IMR-90 (cell line): ENCODE results near the gene MRM2. TPM values are rescaled to one million over a fixed set of nuclear protein-coding genes. Genes with fewer than 3 reads are reported as not detected.

Experiments used
- ATAC-seq: fragments of 200-7000 bp; cut with Tn5 transposase; 2 replicates; pipeline ENCODE4 v1.9.1; 2020; ENCODE audit warnings: low read depth, mild to moderate bottlenecking, moderate library complexity
- BruUV-seq: library from RNA; stranded (reverse); fragments of 400-500 nt; replicated peaks from 2 replicates; lab custom pipeline; 2021; lab: Mats Ljungman, UMichigan
- CTCF ChIA-PET: fragments of 300-600 bp; formaldehyde crosslinking; extraction: SDS; loops from one replicate; lab custom pipeline; 2021; ENCODE audit warnings: antibody characterized with exemption; lab: Yijun Ruan, JAX
- POLR2A ChIA-PET: fragments of 300-600 bp; sonication (Branson Sonifier 250); formaldehyde crosslinking; loops from one replicate; lab custom pipeline; 2022; ENCODE audit warnings: antibody characterized with exemption; ENCODE audit not compliant: unreplicated experiment; lab: Charles Lee
- DNase-seq: peaks from one replicate; pipeline ENCODE4 v3.0.0; 2013
- H2AFZ ChIP-seq: replicated peaks from 2 replicates; pipeline ENCODE3; 2013; ENCODE audit warnings: low read length, mild to moderate bottlenecking; ENCODE audit not compliant: poor library complexity
- H2AK5ac ChIP-seq: 2 replicates; pipeline ENCODE4 v1.6.1; 2013; ENCODE audit warnings: low read depth, low read length, inconsistent platforms
- H2AK9ac ChIP-seq: replicated peaks from 2 replicates; pipeline ENCODE3; 2013; ENCODE audit warnings: mild to moderate bottlenecking, low read depth, low read length, moderate library complexity; ENCODE audit not compliant: poor library complexity
- H2BK120ac ChIP-seq: 2 replicates; pipeline ENCODE4 v1.6.1; 2013; ENCODE audit warnings: low read depth, low read length, inconsistent platforms
- H2BK15ac ChIP-seq: 3 replicates; pipeline ENCODE4 v1.6.1; 2013; ENCODE audit warnings: low read depth, low read length, inconsistent platforms
- H2BK20ac ChIP-seq: 2 replicates; pipeline ENCODE4 v1.6.1; 2013; ENCODE audit warnings: low read depth, mild to moderate bottlenecking, inconsistent platforms, low read length, moderate library complexity
- H2BK5ac ChIP-seq: 2 replicates; pipeline ENCODE4 v1.6.1; 2013; ENCODE audit warnings: mild to moderate bottlenecking, low read depth, low read length, inconsistent platforms; ENCODE audit not compliant: poor library complexity, severe bottlenecking
- H3K14ac ChIP-seq: replicated peaks from 2 replicates; pipeline ENCODE4 v1.6.1; 2013; ENCODE audit warnings: low read depth, low read length, inconsistent platforms
- H3K18ac ChIP-seq: 2 replicates; pipeline ENCODE4 v1.6.1; 2013; ENCODE audit warnings: low read depth, low read length, control low read depth
- H3K23ac ChIP-seq: 2 replicates; pipeline ENCODE4 v1.6.1; 2013; ENCODE audit warnings: low read depth, low read length, inconsistent platforms
- H3K27ac ChIP-seq: 2 replicates; pipeline ENCODE4 v1.5.1; 2013; ENCODE audit warnings: mild to moderate bottlenecking, control low read depth, low read length; ENCODE audit not compliant: insufficient read depth
- H3K27me3 ChIP-seq: 2 replicates; pipeline ENCODE4 v1.6.1; 2013; ENCODE audit warnings: low read length; ENCODE audit not compliant: control insufficient read depth, insufficient read depth
- H3K36me3 ChIP-seq: 2 replicates; pipeline ENCODE4 v1.6.1; 2013; ENCODE audit warnings: low read length, mixed read lengths; ENCODE audit not compliant: control insufficient read depth, insufficient read depth
- H3K4ac ChIP-seq: 2 replicates; pipeline ENCODE4 v1.6.1; 2013; ENCODE audit warnings: low read depth, low read length, inconsistent platforms
- H3K4me1 ChIP-seq: 2 replicates; pipeline ENCODE4 v1.6.1; 2013; ENCODE audit warnings: low read length, mixed read lengths; ENCODE audit not compliant: control insufficient read depth, insufficient read depth
- H3K4me2 ChIP-seq: 2 replicates; pipeline ENCODE4 v1.6.1; 2013; ENCODE audit warnings: low read depth, mild to moderate bottlenecking, control low read depth, low read length, moderate library complexity
- H3K4me3 ChIP-seq: 2 replicates; pipeline ENCODE4 v1.5.1; 2013; ENCODE audit warnings: low read depth, mild to moderate bottlenecking, control low read depth, low read length, moderate library complexity; ENCODE audit not compliant: insufficient read depth
- H3K56ac ChIP-seq: 2 replicates; pipeline ENCODE4 v1.6.1; 2013; ENCODE audit warnings: low read length, inconsistent platforms; ENCODE audit not compliant: insufficient read depth; ENCODE audit errors: extremely low read depth
- H3K79me1 ChIP-seq, 2 experiments: 2 replicates each; pipeline ENCODE4 v1.6.1; 2013; ENCODE audit warnings: low read length in 2 of 2, inconsistent platforms in 1 of 2, low read depth in 1 of 2
- H3K9ac ChIP-seq: 2 replicates; pipeline ENCODE4 v1.6.1; 2013; ENCODE audit warnings: low read depth, low read length, control low read depth
- H3K9me1 ChIP-seq: 2 replicates; pipeline ENCODE4 v1.6.1; 2013; ENCODE audit warnings: low read length, inconsistent platforms; ENCODE audit not compliant: insufficient read depth
- H3K9me3 ChIP-seq: 2 replicates; pipeline ENCODE4 v1.6.1; 2013; ENCODE audit warnings: low read length; ENCODE audit not compliant: control insufficient read depth, insufficient read depth
- H4K20me1 ChIP-seq: 2 replicates; pipeline ENCODE4 v1.6.1; 2013; ENCODE audit warnings: low read length, inconsistent platforms; ENCODE audit not compliant: insufficient read depth
- H4K5ac ChIP-seq: 2 replicates; pipeline ENCODE4 v1.6.1; 2013; ENCODE audit warnings: mild to moderate bottlenecking, low read depth, low read length, control low read depth
- H4K8ac ChIP-seq, 2 experiments: 2 replicates each; pipeline ENCODE4 v1.6.1; 2013; ENCODE audit warnings: low read depth in 2 of 2, low read length in 2 of 2, control low read depth in 1 of 2, inconsistent platforms in 1 of 2
- H4K91ac ChIP-seq: 2 replicates; pipeline ENCODE4 v1.6.1; 2013; ENCODE audit warnings: low read depth, low read length, inconsistent platforms; ENCODE audit not compliant: insufficient read depth
- BHLHE40 ChIP-seq: fragments of 150-350 bp; IDR thresholded peaks from 2 replicates; pipeline ENCODE4 v1.6.1; 2016; ENCODE audit warnings: mild to moderate bottlenecking, low read depth, low read length
- CEBPB ChIP-seq: IDR thresholded peaks from 2 replicates; pipeline ENCODE4 v1.6.1; 2012; ENCODE audit warnings: low read depth, low read length, improper control_type of control experiment
- CTCF ChIP-seq: conservative IDR thresholded peaks from 2 replicates; pipeline ENCODE4 v1.5.1; 2012; ENCODE audit warnings: mild to moderate bottlenecking, low read depth, low read length, improper control_type of control experiment
- WGBS, 2 experiments: methylation state at CpG; one replicate each; pipeline versions ENCODE4 v1.1.5 to v1.1.7; 2013; ENCODE audit warnings: missing lambda C conversion rate in 2 of 2; ENCODE audit not compliant: insufficient read length in 1 of 2; ENCODE audit errors: extremely low coverage in 2 of 2; 5-methylcytosine and 5-hydroxymethylcytosine counted together
- dilution Hi-C: fragments of 300-500 bp; cut with HindIII; formaldehyde crosslinking; loops from one replicate; pipeline ENCODE4 v1.14.3; 2018; ENCODE audit warnings: low sequenced_read_pairs; ENCODE audit not compliant: unreplicated experiment
- in situ Hi-C: fragments of 300-500 bp; cut with MboI; formaldehyde crosslinking; loops from 3 replicates; pipeline ENCODE4 v1.14.3; 2019; ENCODE audit warnings: low sequenced_read_pairs, inconsistent platforms, mixed read lengths
- intact Hi-C: fragments of 100-400 bp; cut with micrococcal nuclease; formaldehyde crosslinking; loops from 2 replicates; pipeline ENCODE4 v1.10.0; 2022
- polyA plus RNA-seq, 3 experiments: library from polyadenylated mRNA; depleted of rRNA; stranded (reverse); fragments of >200 nt; gene quantifications; 2 replicates each; pipeline ENCODE4 v1.2.3, GENCODE V29; 2012; ENCODE audit warnings: low replicate concordance in 1 of 3
- total RNA-seq: library from RNA; depleted of rRNA; stranded (reverse); fragments of >200 nt; gene quantifications from 2 replicates; pipeline ENCODE4 v1.2.3, GENCODE V29; 2012

The MRM2 gene
- total and polyA plus RNA-seq, 2 of the 4 experiments (the other 2 are of a cell fraction) = 19.1 to 23.8 TPM

DNA sequence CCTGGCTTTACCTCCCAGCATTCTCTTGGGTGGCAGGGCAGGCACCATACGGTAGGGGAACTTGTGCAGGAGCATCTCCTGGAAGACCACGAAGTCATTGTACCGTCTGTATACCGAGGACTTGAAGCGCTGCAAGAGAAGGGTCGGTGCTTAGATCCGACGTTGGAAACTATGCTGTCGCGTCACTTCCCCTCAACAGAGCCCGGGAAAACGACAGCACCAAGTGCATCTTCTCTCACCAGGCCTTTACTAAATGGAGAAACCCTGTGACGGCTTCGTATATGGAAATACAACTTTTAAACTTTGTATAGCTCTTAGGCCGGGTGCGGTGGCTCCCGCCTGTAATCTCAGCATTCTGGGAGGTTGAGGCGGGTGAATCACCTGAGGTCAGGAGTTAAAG, 33.1 kb upstream of the MRM2 start:
- Histone ChIP-seq H4K8ac (no peak overlapping the region), H2BK15ac (no peak overlapping the region), H4K20me1 (peaks cover 3% of the 10 kb centered on the region), H3K23ac (no peak overlapping the region), H2AK9ac (no peak overlapping the region), H3K4ac (no peak overlapping the region), H4K91ac (no peak overlapping the region), H3K4me3 (no peak overlapping the region), H3K56ac (no peak overlapping the region), H3K14ac (no peak overlapping the region), H2AFZ (no peak overlapping the region), H4K5ac (no peak overlapping the region), H3K36me3 (peaks cover 19% of the 10 kb centered on the region), H3K4me1 (peaks cover 2% of the 10 kb centered on the region; the same call in 1 of the 2 replicates), H3K9ac (no peak overlapping the region), H3K18ac (no peak overlapping the region), H3K9me3 (no peaks in the 10 kb centered on the region), H3K4me2 (no peak overlapping the region), H3K27me3 (no peaks in the 10 kb centered on the region), H3K79me1 (peaks cover 6 to 23% of the 10 kb centered on the region in 2 experiments), H2BK5ac (no peak overlapping the region), H3K9me1 (no peaks in the 10 kb centered on the region), H2AK5ac (no peak overlapping the region), H2BK120ac (no peak overlapping the region), H3K27ac (no peak overlapping the region), H2BK20ac (no peak overlapping the region)
- no TSS peak for BruUV-seq
- POLR2A ChIA-PET = no interaction called here
- in situ Hi-C loops = no loop called here
- no peak for DNase-seq
- WGBS, 2 experiments = 95% methylated on average over 7 of the region's 18 CpGs; no CpG with 5 or more reads in 1 of the 2 experiments
- dilution Hi-C loops = no loop called here
- TF ChIP-seq CEBPB (no peak), BHLHE40 (no peak), CTCF (no peak)
- no peak for ATAC-seq
- CTCF ChIA-PET = no interaction called here
- intact Hi-C loops = no loop called here
